GM20000 (cell line): Measurements from ENCODE around the gene FREM1.

Experiments
- DNase-seq: peaks from one replicate; pipeline ENCODE4 v3.0.0; 2012; ENCODE audit warnings: low spot score
- TF ChIP-seq, protein P1 (sequence below): IDR thresholded peaks from 2 replicates; pipeline ENCODE4 v1.5.1; 2012; ENCODE audit warnings: mild to moderate bottlenecking, control low read depth; ENCODE audit errors: extremely low read depth, missing control alignments

The FREM1 gene

DNA sequence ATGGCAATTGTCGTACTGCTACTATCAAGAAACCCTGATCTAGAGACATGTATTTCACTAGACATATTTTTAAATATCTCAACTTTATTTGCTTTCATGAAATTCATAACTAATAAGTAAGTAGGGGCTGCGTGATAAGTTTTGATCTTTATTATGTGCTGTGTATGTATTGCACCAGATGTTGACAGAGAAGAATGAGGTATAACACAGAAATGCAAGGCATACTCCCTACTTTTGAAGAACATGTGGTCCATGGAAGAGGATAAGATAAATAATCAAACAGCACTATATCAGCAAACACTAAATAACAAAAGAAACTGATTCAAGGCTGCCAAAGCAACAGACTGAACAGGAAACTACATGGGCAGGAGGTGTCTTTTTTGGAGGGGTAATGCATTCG is 60.9 kb downstream of the FREM1 start:
- DNase-seq, result no peak
- TF ChIP-seq, protein P1, sequence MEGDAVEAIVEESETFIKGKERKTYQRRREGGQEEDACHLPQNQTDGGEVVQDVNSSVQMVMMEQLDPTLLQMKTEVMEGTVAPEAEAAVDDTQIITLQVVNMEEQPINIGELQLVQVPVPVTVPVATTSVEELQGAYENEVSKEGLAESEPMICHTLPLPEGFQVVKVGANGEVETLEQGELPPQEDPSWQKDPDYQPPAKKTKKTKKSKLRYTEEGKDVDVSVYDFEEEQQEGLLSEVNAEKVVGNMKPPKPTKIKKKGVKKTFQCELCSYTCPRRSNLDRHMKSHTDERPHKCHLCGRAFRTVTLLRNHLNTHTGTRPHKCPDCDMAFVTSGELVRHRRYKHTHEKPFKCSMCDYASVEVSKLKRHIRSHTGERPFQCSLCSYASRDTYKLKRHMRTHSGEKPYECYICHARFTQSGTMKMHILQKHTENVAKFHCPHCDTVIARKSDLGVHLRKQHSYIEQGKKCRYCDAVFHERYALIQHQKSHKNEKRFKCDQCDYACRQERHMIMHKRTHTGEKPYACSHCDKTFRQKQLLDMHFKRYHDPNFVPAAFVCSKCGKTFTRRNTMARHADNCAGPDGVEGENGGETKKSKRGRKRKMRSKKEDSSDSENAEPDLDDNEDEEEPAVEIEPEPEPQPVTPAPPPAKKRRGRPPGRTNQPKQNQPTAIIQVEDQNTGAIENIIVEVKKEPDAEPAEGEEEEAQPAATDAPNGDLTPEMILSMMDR, result no peak

DNA sequence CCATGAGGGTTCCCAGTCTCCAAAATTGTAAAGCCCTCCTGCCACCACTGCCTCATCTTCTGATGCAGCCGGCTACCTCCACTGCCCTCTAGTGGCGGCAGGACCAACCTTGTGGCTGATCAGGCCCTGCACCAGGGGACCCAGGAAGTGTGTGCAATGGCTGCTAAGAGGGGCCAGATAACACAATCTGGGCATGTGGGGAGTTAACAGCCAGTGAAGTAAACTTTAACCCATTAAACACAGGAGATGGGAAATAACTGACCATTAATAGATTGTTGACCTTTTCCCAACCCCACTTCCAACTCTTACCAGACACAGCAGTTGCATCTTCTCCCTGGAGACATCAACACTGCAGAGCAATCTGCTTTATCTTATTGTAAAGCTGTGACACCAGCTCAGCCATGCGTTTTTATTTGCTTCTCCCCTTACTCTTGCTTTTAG is 63.3 kb downstream of the FREM1 start:
- TF ChIP-seq, protein P1, result peak; percentile 72
- DNase-seq, result peak; percentile 63

DNA sequence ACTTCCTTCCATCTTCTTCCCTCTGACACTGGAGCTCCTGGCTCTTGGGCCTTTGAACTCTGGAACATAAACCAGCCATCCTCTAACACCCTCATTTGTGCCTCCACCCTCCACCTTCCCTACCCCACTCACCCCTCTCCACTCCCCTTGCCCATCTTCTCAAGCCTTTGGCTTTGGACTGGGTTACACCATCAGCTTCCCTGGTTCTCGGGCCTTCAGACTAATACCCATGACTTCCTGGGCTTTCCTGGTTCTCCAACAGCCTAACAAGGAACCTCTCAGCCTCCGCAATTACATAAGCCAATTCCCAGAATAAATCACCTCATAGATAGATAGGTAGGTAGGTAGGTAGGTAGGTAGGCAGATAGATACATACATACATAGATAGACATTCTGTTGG is 67.1 kb downstream of the FREM1 start:
- DNase-seq, result no peak
- TF ChIP-seq, protein P1, result no peak

DNA sequence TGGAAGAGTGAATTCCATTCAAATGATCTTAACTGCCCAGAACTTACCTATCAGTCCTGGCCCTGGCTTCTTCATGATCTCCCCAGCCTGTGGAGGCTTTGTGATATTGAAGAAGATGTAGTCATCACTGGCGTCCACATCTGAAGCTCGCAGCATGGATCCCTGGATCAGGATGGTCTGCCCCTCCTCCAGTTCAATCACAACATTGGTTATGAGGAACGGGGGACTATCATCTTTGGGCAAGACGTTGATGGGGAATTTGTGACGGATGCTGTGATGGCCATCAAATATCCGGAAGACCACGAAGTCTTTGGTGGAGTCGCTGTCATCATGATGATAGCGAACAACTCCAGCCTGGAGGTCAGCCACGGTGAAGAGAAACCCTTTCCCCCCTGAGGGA is 68.0 kb downstream of the FREM1 start:
- DNase-seq, result no peak
- TF ChIP-seq, protein P1, result no peak

DNA sequence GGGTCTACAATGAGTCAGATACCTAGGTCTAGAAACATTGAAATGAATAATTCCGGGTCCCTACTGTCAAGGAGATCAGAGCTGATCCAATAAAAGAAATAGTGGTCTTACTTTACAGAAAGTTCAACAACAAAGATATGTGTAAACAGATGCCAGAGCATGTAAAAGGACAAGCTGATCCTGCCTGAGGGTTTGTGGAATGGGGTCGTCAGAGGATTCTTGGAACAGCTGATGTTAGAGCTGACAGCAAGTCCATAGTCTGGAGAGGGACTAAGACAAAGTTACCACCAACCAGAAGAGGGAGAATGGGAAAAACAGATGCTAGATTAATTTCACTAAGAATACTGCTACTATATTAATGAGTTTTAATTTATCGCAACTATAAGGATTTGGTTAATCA is 71.5 kb downstream of the FREM1 start:
- TF ChIP-seq, protein P1, result no peak

DNA sequence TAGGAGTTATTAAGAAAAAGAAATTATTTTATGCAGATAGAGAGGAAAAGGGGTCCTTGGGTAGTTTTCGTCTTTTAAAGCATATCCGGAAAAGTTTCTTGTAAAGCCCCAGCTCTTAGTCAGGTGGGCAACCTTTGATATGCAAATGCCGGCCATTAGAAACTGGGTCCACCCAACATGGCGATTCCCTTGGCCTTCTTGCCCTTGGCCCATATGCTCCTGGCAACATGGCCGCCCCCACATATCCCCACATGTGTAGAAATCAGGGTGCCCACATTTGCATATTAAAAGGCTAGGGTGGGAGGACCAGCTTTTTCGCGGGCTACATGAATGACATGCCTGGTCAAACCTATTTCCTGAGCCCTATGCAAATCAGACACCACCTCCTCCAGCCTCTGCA is 73.3 kb downstream of the FREM1 start:
- DNase-seq, result no peak
- TF ChIP-seq, protein P1, result no peak

More for the DNA sequence above, 71.5 kb downstream of the FREM1 start:
- no peak for DNase-seq

DNA sequence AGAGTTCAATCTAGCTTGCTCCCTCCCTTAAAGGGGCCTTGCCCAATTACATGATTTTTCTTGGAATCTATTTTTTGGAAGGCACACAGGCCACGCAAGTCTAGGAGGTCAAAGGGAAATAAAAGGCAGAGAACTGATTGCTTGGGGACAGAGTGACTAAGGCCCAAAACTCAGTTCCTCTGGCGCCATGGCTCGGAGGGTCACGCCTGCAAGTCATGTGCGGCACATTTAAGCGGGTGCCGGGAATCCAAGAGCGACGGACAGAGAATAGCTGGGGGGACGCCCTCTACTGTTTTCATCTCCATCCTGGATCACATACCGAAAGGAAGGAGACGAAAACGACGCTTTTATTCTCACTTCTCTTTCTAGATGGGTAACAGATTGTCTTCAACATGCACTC is 78.6 kb downstream of the FREM1 start:
- no peak for DNase-seq
- TF ChIP-seq, protein P1, result no peak
